ENCODE results near the gene TACR2.
"Not testable (repeated sequence)": the region's sequence is repeated elsewhere in the genome, so short reads cannot be mapped to it uniquely, and the experiment has no call there.

TACR2 gene

DNA sequence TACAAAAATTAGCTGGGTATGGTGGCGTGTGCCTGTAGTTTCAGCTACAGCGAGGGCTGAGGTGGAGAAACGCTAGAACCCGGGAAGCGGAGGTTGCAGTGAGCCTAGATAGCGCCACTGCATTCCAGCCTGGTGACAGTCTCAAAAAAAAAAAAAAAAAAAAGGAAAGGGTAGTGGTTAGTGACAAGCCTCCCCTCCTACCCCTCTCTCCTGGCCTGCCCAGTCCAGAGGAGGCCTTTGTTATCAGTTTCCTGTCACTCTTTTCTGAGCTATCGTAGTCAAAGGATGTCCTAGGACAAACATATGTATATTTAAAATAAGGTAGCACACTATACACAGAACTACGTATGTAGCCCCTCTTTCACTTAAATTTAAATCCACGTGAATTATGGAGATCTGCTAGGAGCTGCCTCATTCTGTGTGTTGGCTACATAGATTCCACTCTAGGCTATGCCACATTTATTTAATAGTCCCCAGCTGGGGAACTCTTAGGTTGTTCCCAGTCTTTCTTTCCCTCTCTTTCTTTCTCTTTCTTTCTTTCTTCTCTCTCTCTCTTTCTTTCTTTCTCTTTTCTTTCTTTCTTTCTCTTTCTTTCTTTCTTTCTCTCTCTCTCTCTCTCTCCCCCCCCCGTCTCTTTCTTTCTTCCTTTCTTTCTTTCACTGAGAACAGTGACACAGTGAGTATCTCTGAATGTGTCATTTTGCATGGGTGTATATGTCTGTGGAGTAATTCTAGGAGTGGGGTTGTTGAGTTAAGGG lies 38.5 kb upstream of the TACR2 start:
- no peak overlapping the region for H3K4me3 ChIP-seq (ENCODE audit: low read depth, low read length)
- TF ChIP-seq, protein P1, sequence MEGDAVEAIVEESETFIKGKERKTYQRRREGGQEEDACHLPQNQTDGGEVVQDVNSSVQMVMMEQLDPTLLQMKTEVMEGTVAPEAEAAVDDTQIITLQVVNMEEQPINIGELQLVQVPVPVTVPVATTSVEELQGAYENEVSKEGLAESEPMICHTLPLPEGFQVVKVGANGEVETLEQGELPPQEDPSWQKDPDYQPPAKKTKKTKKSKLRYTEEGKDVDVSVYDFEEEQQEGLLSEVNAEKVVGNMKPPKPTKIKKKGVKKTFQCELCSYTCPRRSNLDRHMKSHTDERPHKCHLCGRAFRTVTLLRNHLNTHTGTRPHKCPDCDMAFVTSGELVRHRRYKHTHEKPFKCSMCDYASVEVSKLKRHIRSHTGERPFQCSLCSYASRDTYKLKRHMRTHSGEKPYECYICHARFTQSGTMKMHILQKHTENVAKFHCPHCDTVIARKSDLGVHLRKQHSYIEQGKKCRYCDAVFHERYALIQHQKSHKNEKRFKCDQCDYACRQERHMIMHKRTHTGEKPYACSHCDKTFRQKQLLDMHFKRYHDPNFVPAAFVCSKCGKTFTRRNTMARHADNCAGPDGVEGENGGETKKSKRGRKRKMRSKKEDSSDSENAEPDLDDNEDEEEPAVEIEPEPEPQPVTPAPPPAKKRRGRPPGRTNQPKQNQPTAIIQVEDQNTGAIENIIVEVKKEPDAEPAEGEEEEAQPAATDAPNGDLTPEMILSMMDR (IDR thresholded peaks at IDR 0.05; ENCODE audit: low read depth, low read length) = no peak

DNA sequence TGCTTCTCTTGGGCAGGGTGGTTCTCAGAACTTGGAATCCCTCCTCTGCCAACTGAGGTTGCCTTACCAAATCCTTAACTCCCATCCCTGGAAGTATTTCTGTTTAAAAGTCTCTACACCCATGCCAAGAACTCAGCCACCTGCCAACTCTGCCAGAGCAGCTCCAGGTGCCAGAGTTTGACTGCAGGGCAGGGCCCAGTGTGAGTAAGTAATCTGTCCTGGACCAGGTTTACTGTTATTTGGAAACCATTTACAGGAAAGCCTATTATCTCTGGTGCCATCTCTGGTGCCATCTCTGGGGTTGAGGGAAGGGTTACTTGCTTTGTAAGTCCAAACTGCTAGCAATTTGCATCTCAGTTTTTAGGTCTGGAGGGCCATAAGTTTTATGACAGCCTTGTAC lies 37.1 kb upstream of the TACR2 start:
- TF ChIP-seq, protein P1 (IDR thresholded peaks at IDR 0.05; ENCODE audit: low read depth, low read length) = no peak
- no peak overlapping the region for H3K4me3 ChIP-seq (ENCODE audit: low read depth, low read length)

- TF ChIP-seq, protein P1 (IDR thresholded peaks at IDR 0.05; ENCODE audit: low read depth, low read length) = no peak
- H3K4me3 ChIP-seq (ENCODE audit: low read depth, low read length) = no peak overlapping the region
These were observed 36.1 kb upstream of the TACR2 start for GRCh38 chr10:69452676-69453415.

GRCh38 chr10:69451784-69452251 lies 35.1 kb upstream of the TACR2 start:
- TF ChIP-seq, protein P1 (IDR thresholded peaks at IDR 0.05; ENCODE audit: low read depth, low read length) = no peak
- peak overlapping the region; percentile 70 for H3K4me3 ChIP-seq (ENCODE audit: low read depth, low read length)

GRCh38 chr10:69451209-69451783 lies 34.6 kb upstream of the TACR2 start, which contains the start of gene TSPAN15:
Gene TSPAN15, plus strand, starts transcription at chr10:69451465. Its CDS starts 130 bp downstream, at chr10:69451595.
- peak within 1 kb of the TSS; percentile 70 for H3K4me3 ChIP-seq (ENCODE audit: low read depth, low read length)
- TF ChIP-seq, protein P1 (IDR thresholded peaks at IDR 0.05; ENCODE audit: low read depth, low read length) = no peak

DNA sequence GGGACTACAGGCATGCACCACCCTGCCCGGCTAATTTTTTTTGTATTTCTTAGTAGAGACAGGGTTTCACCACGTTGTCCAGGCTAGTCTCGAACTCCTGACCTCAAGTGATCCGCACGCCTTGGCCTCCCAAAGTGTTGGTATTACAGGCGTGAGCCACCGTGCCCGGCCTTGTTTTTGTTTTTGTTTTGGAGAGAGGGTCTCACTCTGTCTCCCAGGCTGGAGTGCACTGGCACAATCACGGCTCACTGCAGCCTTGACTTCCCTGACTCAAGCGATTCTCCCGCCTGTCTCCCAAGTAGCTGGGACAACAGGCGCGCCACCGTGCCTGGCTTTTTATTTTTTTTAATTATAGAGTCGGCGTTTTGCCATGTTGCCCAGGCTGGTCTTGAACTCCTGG lies 33.7 kb upstream of the TACR2 start:
- not testable (repeated sequence) for H3K4me3 ChIP-seq (ENCODE audit: low read depth, low read length)

DNA sequence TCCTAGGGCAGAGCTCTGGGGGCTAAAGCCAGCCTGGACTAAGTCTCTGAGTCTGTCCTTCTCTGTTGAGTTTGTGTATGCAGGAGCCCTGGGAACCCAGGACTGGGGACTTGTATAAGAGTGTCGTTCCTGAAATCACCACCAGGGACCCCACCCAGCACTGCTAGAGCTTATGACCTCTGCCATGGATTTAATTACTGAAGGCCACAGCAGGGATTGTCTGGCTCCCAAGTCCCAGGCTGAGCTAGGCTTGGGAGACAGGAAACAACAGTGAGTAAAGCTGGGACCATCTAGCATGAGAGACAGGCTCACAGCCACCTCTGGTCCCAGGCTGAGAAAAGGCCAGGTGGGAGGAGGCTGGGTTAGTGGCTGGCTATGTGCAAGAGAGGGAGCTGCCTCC lies 33.1 kb upstream of the TACR2 start:
- TF ChIP-seq, protein P1 (IDR thresholded peaks at IDR 0.05; ENCODE audit: low read depth, low read length) = peak; percentile 64

More for the DNA sequence above, 33.1 kb upstream of the TACR2 start:
- no peak overlapping the region for H3K4me3 ChIP-seq (ENCODE audit: low read depth, low read length)
